ENCODE measurements around the gene ARID5B. TPM values are rescaled to one million over a fixed set of nuclear protein-coding genes. Genes with fewer than 3 reads are reported as not detected.
A peak's percentile ranks its signal among the peaks of the same experiment; 100 is the strongest.

Gene ARID5B
- total RNA-seq, 1 experiment from 2014 or later: 16.9 TPM

DNA sequence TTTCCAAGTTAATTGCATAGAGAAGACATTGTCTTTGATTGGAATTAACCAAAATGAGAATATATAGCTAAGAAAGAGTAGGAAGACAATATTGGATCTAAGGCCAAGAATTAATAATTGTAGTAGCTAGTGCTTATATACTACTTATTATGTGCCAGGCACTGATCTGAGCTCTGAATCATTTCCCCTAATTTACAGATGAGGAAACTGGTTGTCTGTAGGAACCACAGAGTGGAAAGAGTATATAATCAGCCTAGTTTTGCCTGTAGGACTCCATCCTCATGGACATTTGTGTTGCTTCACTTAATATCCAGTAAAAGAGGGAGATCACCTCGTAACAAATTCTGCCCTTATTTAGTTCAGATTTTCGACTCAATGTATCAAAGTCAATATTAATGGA lies 127.9 kb downstream of the ARID5B start:
- no peak for DNase-seq (ENCODE audit: low spot score)

GRCh38 chr10:62031507-62031906 lies 130.0 kb downstream of the ARID5B start:
- DNase-seq (ENCODE audit: low spot score): no peak

DNA sequence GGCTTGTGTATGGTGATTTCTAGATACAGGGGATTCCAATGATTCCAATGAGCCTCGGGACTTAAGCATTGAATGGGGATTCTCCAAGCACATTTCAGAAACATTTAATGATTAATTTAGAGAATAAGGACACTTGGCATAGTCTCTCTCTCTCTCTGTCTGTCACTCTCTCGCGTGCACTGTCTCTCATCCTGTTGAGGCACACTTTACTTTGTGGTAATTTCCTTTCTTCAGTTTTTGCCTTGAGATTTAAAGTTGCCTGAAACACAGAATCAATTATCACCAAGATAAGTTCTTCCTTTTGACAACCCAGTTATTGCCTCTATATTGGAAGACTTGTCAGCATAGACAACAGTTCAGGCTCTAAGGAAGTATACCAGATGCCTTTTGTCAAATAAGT lies 131.6 kb downstream of the ARID5B start:
- DNase-seq (ENCODE audit: low spot score): no peak

- no peak for DNase-seq (ENCODE audit: low spot score)
These were observed 132.7 kb downstream of the ARID5B start for GRCh38 chr10:62034096-62034640.

GRCh38 chr10:62036186-62037081 lies 134.9 kb downstream of the ARID5B start:
- no peak for DNase-seq (ENCODE audit: low spot score)

DNA sequence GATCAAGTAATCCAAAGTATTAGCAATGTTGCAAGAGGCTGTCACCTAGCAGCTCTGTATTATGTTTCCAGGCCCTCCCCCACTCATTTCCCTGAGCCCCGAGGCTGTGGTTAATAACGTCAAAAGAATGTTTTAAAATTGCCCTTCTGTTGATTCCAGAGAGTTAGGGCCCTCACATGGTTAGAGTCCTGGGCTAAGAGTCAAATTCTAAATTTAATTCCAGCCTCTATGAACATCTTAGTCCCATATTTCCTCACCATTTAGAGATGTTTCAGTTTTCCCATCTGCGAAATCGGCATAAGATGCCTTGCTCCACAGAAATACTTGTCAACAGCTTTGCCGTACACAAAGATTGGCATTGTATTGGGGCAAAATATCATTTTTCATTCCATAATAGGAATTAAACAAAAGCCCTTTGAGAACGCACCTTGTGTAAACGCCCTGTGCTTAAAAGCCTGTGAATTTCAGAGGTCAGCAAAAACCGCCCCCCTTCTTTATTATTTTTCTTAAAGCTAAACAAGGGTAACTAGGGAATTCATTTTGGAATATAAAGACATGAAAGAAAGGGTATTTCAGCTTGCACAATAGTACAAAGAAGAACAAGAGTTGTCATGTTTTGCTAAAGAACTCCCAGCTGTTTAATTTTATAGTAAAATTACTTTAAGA lies 135.8 kb downstream of the ARID5B start:
- DNase-seq (ENCODE audit: low spot score): peak; percentile 57

DNA sequence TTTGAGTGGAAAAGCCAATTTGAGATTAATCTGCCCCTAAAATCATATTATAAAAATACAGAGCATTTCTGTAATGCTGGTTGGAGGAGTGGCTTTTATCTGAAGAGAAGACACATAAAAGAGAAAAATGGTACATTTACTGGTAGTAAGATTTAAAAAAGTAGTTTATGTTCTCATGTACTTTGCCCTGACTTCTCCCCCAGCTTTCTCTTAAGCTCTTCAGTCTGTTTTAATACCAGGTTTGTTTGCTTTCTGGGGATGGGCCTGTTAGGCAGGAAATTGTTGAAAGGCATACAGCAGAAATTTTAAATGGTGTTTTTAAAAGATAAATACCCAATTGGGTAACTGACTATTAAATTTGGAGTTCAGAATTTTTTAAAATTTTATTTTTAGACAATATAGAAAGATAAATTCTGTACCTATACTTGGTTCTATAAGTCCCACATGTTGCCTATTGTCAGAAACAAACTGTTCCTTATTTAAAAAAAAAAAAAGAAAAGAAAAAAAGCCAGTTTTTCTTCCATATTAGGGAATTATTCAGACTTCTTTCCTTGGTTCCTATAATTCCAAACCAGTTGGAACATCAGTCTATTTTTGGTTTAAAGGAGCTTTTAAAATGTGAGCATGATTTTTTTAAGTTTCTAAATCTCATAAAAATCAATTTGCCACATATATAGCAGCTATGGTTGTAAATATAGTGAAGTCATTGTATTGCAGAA lies 136.6 kb downstream of the ARID5B start:
- peak; percentile 78 for DNase-seq (ENCODE audit: low spot score)

DNA sequence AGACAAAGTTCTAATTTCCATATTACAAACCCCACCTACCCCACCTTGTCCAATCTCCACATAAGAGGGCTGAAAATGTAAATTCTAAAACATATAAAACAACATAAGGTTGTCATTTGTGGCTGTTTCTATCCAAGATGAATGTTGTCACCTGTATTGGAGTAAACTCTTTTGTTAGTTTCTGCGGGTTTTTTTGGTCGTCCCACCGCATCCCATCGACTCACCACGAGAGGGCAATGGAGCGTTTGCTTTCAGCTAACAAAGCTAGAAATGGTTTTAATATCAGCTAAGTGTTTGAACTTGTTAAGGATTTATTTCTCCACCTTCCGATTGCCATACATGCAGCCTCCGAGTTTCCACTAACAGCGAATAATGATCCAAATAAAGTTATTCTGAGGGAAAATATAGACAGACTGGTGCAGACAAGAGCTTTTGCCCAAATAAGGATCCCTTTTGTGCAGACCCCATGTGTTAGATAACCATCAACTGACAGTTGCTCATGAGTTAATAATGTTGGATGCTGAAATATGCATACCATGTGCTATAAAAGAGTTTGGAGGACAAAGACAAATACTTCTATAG lies 137.2 kb downstream of the ARID5B start:
- DNase-seq (ENCODE audit: low spot score): peak; percentile 92

GRCh38 chr10:62039954-62040353 lies 138.5 kb downstream of the ARID5B start:
- DNase-seq (ENCODE audit: low spot score): no peak

DNA sequence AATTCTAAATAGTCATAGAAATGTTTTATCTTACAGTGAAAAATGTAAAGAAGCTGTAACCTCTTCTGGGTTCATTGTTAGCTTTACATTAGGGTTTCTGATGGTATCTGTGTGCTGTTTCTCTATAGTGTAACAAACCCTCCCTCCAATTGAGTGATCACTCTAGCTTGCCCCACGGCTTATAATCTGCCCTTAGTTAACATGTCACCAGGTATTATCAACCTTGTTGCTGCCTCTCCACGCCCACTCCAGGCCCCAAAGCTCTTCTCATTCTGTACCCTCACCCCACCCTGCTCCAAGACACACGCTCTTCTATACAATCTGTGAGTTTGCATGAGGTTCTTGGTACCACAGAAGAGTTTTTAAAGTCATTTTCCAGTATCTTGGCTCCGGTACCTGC lies 139.4 kb downstream of the ARID5B start:
- no peak for DNase-seq (ENCODE audit: low spot score)

GRCh38 chr10:62043421-62044021 lies 142.0 kb downstream of the ARID5B start:
- no peak for DNase-seq (ENCODE audit: low spot score)

- no peak for DNase-seq (ENCODE audit: low spot score)
These were observed 143.1 kb downstream of the ARID5B start for GRCh38 chr10:62044566-62044965.

- peak; percentile 58 for DNase-seq (ENCODE audit: low spot score)
These were observed 144.4 kb downstream of the ARID5B start for GRCh38 chr10:62045765-62046521.

- DNase-seq (ENCODE audit: low spot score): peak; percentile 22
These were observed 145.2 kb downstream of the ARID5B start for GRCh38 chr10:62046522-62047227.

GRCh38 chr10:62047228-62047892 lies 145.9 kb downstream of the ARID5B start:
- no peak for DNase-seq (ENCODE audit: low spot score)

DNA sequence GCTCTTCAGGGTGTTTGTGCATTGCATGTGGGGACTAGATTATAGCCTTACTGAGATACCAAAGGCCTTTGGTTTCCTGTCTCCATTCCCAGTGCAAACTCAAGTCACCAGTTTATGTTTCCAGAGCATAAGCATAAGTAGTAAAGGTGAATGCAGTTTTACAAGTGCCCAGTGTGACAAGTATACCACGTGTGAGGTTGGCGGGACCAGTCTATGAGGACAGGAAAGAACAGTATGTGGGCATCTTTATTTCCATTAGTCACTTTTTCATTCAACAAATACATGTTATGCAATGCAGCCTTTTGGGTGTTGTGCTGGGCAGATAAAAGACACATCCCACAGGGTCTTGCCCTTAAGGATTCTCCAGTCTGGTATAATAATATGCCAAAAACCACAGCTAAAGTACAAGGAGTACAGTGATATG lies 146.5 kb downstream of the ARID5B start:
- DNase-seq (ENCODE audit: low spot score): peak; percentile 26

- DNase-seq (ENCODE audit: low spot score): peak; percentile 27
These were observed 147.0 kb downstream of the ARID5B start for GRCh38 chr10:62048470-62048869.

GRCh38 chr10:62048919-62049623 lies 147.6 kb downstream of the ARID5B start:
- peak; percentile 79 for DNase-seq (ENCODE audit: low spot score)

All from HT-29 (cell line).